Measurements from ENCODE around the gene SLC35A5.

SLC35A5 gene

GRCh38 chr3:112615989-112616731 is 54.3 kb downstream of the SLC35A5 start:
- DNase-seq (ENCODE audit: extremely low spot score, insufficient read length, low read depth) (no peak), FAIRE-seq (no peak)

DNA sequence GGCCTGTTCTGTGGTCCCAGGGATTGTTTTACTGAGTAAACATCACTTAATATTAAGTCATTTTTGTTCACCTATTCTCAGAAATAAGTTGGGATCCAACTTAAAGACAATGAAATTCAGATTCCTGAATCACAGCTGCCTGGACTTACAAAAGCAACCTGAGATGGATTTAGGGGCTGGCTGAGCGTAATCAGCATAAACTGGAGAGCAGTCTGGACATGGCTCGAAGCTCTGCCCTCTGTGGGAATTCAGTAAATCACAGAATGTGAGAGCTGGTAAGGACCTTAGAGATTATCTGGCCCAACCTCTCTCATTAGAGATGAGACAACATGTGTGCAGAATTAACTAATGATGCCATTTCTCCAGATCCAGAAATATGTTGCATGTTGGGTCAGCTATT is 55.4 kb downstream of the SLC35A5 start:
- DNase-seq (ENCODE audit: extremely low spot score, insufficient read length, low read depth): no peak
- no peak for FAIRE-seq

- no peak for FAIRE-seq
Observed at GRCh38 chr3:112619295-112619694, 57.5 kb downstream of the SLC35A5 start.

GRCh38 chr3:112623213-112623612 is 61.4 kb downstream of the SLC35A5 start:
- no peak for DNase-seq (ENCODE audit: extremely low spot score, insufficient read length, low read depth)

More at GRCh38 chr3:112619295-112619694, 57.5 kb downstream of the SLC35A5 start:
- no peak for DNase-seq (ENCODE audit: extremely low spot score, insufficient read length, low read depth)

DNA sequence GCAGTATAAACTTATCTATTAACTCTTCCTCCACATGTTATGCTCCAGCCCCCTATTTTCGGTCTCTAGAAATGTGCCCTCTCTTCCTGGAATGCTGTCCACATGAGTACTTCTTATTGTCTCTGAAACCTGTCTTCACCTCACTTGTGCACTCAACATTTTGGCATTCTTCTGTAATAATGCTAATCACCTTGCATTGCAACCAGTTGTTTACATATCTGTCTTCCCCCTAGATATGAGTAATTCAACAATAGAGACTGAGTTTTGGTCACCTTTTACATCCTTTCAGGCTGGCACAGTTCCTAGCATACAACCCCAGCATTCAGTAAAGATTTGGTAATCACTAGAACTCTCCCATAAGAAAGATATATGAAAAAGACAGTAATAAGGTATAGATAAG is 61.9 kb downstream of the SLC35A5 start:
- no peak for FAIRE-seq
- DNase-seq (ENCODE audit: extremely low spot score, insufficient read length, low read depth): no peak

More at GRCh38 chr3:112623213-112623612, 61.4 kb downstream of the SLC35A5 start:
- no peak for FAIRE-seq

GRCh38 chr3:112627419-112627818 is 65.6 kb downstream of the SLC35A5 start:
- no peak for DNase-seq (ENCODE audit: extremely low spot score, insufficient read length, low read depth)
- no peak for FAIRE-seq

GRCh38 chr3:112627919-112628466 is 66.1 kb downstream of the SLC35A5 start:
- DNase-seq (ENCODE audit: extremely low spot score, insufficient read length, low read depth) (no peak), FAIRE-seq (no peak)

GRCh38 chr3:112629425-112629824 is 67.6 kb downstream of the SLC35A5 start:
- DNase-seq (ENCODE audit: extremely low spot score, insufficient read length, low read depth) (no peak), FAIRE-seq (no peak)

DNA sequence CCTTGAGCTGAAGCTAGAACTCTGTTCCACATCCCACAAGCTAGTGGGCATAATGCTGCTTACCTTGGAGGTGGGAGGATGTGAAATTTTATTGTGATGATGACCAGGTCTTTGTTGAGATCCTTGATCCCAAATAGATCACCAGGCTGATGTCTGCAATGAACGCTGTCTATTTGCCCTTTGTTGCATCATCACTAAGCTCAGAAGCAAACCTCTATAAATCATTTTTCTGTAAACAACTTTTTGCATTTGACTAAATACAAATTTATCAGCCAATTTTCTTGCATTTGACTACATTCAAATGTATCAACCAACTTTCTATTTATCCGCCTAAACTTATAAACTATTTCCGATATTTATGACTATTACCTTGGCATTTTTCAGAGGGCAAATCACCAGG is 69.4 kb downstream of the SLC35A5 start:
- DNase-seq (ENCODE audit: extremely low spot score, insufficient read length, low read depth): no peak
- FAIRE-seq: no peak

GRCh38 chr3:112632596-112632995 is 70.8 kb downstream of the SLC35A5 start:
- FAIRE-seq (no peak), DNase-seq (ENCODE audit: extremely low spot score, insufficient read length, low read depth) (no peak)

DNA sequence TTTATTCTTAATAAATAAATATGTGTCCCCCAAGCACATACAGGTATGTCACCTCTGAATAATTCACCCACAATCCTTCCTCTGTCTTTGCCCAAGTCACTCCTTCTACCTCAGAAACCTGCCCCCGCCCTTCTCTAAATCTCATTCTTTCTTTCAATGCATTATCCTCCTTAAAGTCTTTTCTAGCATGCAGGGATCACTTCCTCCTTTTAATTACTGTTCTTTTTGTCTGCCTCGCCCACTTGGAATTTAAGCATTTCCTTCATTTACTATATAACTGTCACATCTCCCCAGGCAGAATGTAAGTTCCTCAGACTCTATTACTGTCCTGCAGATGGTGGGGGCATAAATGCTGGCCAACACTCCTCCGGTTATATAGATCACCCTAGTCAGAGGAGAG is 71.3 kb downstream of the SLC35A5 start:
- DNase-seq (ENCODE audit: extremely low spot score, insufficient read length, low read depth) (no peak), FAIRE-seq (no peak)

DNA sequence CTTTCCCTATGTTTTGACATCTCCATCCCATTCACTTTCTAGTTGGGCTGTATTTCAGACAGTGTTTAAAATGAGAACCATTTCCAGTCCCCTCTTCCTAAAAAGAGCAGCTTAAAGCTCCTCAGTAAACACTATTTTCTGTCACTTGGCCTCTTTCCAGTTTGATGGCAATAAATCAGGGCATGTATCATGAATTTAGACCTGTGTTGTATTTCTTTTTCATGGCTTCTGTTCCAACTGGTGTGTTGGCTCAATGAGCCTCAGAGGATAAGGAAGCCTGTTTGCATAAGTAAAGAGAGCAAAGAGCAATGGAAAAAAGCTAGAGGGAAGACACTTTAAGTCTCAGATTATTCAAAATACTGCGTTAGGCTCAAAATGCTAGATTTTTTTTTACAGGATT is 71.9 kb downstream of the SLC35A5 start:
- FAIRE-seq (no peak), DNase-seq (ENCODE audit: extremely low spot score, insufficient read length, low read depth) (no peak)

- DNase-seq (ENCODE audit: extremely low spot score, insufficient read length, low read depth) (no peak), FAIRE-seq (no peak)
Observed at GRCh38 chr3:112634786-112635541, 73.1 kb downstream of the SLC35A5 start.

Data from GM18507 (cell line).